Common myeloid progenitor, CD34-positive (primary cell): ENCODE results near the gene SLC4A4.

Experiments used
- CTCF ChIA-PET: fragments of 350-600 bp; sonication (Branson Sonifier 250); formaldehyde crosslinking; loops from one replicate; lab custom pipeline; 2021; ENCODE audit warnings: antibody characterized with exemption; lab: Charles Lee
- POLR2A ChIA-PET: fragments of 350-600 bp; sonication (Branson Sonifier 250); formaldehyde crosslinking; loops from one replicate; lab custom pipeline; 2021; ENCODE audit warnings: antibody characterized with exemption; lab: Charles Lee
- DNase-seq, 3 donors: peaks; one replicate each; pipeline versions ENCODE4 v3.0.0 to v3.0.0-alpha.2; 2013
- H3K27ac ChIP-seq, 2 experiments: 1 replicate in 1 of 2; 2 replicates in 1 of 2; pipeline ENCODE4 v1.7.0; 2013; ENCODE audit warnings: inconsistent platforms in 2 of 2, low read length in 2 of 2, mild to moderate bottlenecking in 2 of 2, low read depth in 1 of 2, moderate library complexity in 1 of 2; ENCODE audit not compliant: severe bottlenecking in 2 of 2, insufficient read depth in 1 of 2, poor library complexity in 1 of 2
- H3K27me3 ChIP-seq, 5 experiments: replicated peaks in 2 of 5; 1 replicate in 3 of 5; 2 replicates in 2 of 5; pipeline versions ENCODE4 v1.6.1 to v1.7.0; 2013; ENCODE audit warnings: low read length in 4 of 5, mild to moderate bottlenecking in 2 of 5, moderate library complexity in 2 of 5, inconsistent platforms in 1 of 5; ENCODE audit not compliant: insufficient read depth in 5 of 5, control insufficient read depth in 4 of 5
- H3K36me3 ChIP-seq, 4 experiments: 1 replicate in 2 of 4; 2 replicates in 2 of 4; pipeline versions ENCODE4 v1.6.1 to v1.7.0; 2013; ENCODE audit warnings: low read length in 3 of 4, control low read depth in 1 of 4, mild to moderate bottlenecking in 1 of 4; ENCODE audit not compliant: control insufficient read depth in 4 of 4, insufficient read depth in 4 of 4
- H3K4me1 ChIP-seq, 4 experiments: 1 replicate in 3 of 4; 2 replicates in 1 of 4; pipeline versions ENCODE4 v1.6.1 to v1.7.1; 2013; ENCODE audit warnings: low read length in 3 of 4, mild to moderate bottlenecking in 3 of 4, control low read depth in 1 of 4, inconsistent platforms in 1 of 4, moderate library complexity in 1 of 4; ENCODE audit not compliant: control insufficient read depth in 4 of 4, insufficient read depth in 4 of 4; ENCODE audit errors: control extremely low read depth in 1 of 4
- H3K4me3 ChIP-seq, 7 experiments: 1 replicate in 4 of 7; 2 replicates in 3 of 7; pipeline versions ENCODE4 v1.5.1 to v1.7.0; 2013; ENCODE audit warnings: mild to moderate bottlenecking in 7 of 7, low read length in 6 of 7, moderate library complexity in 6 of 7, inconsistent platforms in 2 of 7, low read depth in 2 of 7, control low read depth in 1 of 7; ENCODE audit not compliant: insufficient read depth in 4 of 7, control insufficient read depth in 1 of 7; ENCODE audit errors: extremely low read depth in 1 of 7
- H3K9me3 ChIP-seq, 5 experiments: 1 replicate in 4 of 5; 2 replicates in 1 of 5; pipeline versions ENCODE4 v1.6.1 to v1.7.1; 2013; ENCODE audit warnings: low read length in 4 of 5, mild to moderate bottlenecking in 2 of 5, inconsistent platforms in 1 of 5, low read depth in 1 of 5, moderate library complexity in 1 of 5; ENCODE audit not compliant: control insufficient read depth in 4 of 5, insufficient read depth in 2 of 5; ENCODE audit errors: control extremely low read depth in 1 of 5
- WGBS: methylation state at CpG from one replicate; pipeline ENCODE4 v1.1.5; 2013; ENCODE audit not compliant: insufficient coverage; 5-methylcytosine and 5-hydroxymethylcytosine counted together

Gene SLC4A4

GRCh38 chr4:71474731-71475130 lies 135.9 kb downstream of the SLC4A4 start:
- WGBS = no CpG with 5 or more reads among the region's 2 CpGs
- no peaks in the 10 kb centered on the region for H3K36me3 ChIP-seq
- H3K9me3 ChIP-seq = no peaks in the 10 kb centered on the region
- ChIA-PET POLR2A (no interaction called here), CTCF (interaction anchor here (1.1 kb wide), 1 partner anchor 104 kb away, joined by 3 read pairs; no protein-coding TSS in a partner anchor)
- DNase-seq = no peak
- no peak overlapping the region for H3K4me3 ChIP-seq
- H3K4me1 ChIP-seq = no peaks in the 10 kb centered on the region
- no peak overlapping the region for H3K27ac ChIP-seq
- H3K27me3 ChIP-seq = no peaks in the 10 kb centered on the region

GRCh38 chr4:71476240-71476639 lies 137.4 kb downstream of the SLC4A4 start:
- WGBS = no CpG with 5 or more reads among the region's 3 CpGs
- Histone ChIP-seq H3K9me3 (no peaks in the 10 kb centered on the region), H3K27me3 (no peaks in the 10 kb centered on the region), H3K27ac (no peak overlapping the region), H3K4me1 (no peaks in the 10 kb centered on the region), H3K36me3 (no peaks in the 10 kb centered on the region), H3K4me3 (no peak overlapping the region)
- ChIA-PET CTCF (no interaction called here), POLR2A (no interaction called here)
- no peak for DNase-seq

GRCh38 chr4:71486550-71487343 lies 147.9 kb downstream of the SLC4A4 start:
- no peak for DNase-seq
- H3K9me3 ChIP-seq = peaks cover 0 to 1% (median 0%) of the 10 kb centered on the region in 5 experiments
- H3K27ac ChIP-seq = no peak overlapping the region
- 84% methylated on average over 3 of the region's 4 CpGs for WGBS
- POLR2A ChIA-PET = no interaction called here
- H3K27me3 ChIP-seq = no peaks in the 10 kb centered on the region
- no peaks in the 10 kb centered on the region for H3K36me3 ChIP-seq
- no peak overlapping the region for H3K4me3 ChIP-seq
- no peaks in the 10 kb centered on the region for H3K4me1 ChIP-seq
- CTCF ChIA-PET = no interaction called here

GRCh38 chr4:71487344-71487920 lies 148.6 kb downstream of the SLC4A4 start:
- DNase-seq = no peak
- ChIA-PET CTCF (no interaction called here), POLR2A (no interaction called here)
- Histone ChIP-seq H3K36me3 (no peaks in the 10 kb centered on the region), H3K27me3 (no peaks in the 10 kb centered on the region), H3K4me1 (no peaks in the 10 kb centered on the region), H3K4me3 (no peak overlapping the region), H3K9me3 (peaks cover 0 to 1% (median 0%) of the 10 kb centered on the region in 5 experiments), H3K27ac (no peak overlapping the region)
- 100% methylated on average over 3 of the region's 4 CpGs for WGBS

- 100% methylated on average over 1 of the region's 1 CpG for WGBS
- H3K4me3 ChIP-seq = no peak overlapping the region
- DNase-seq = no peak
- H3K36me3 ChIP-seq = no peaks in the 10 kb centered on the region
- no peak overlapping the region for H3K27ac ChIP-seq
- H3K9me3 ChIP-seq = no peaks in the 10 kb centered on the region
- POLR2A ChIA-PET = no interaction called here
- no peaks in the 10 kb centered on the region for H3K27me3 ChIP-seq
- CTCF ChIA-PET = no interaction called here
- H3K4me1 ChIP-seq = no peaks in the 10 kb centered on the region
Observed at GRCh38 chr4:71494539-71494938, 155.7 kb downstream of the SLC4A4 start.

GRCh38 chr4:71495454-71495853 lies 156.6 kb downstream of the SLC4A4 start:
- Histone ChIP-seq H3K27me3 (no peaks in the 10 kb centered on the region), H3K4me1 (no peaks in the 10 kb centered on the region), H3K4me3 (no peak overlapping the region), H3K27ac (no peak overlapping the region), H3K9me3 (no peaks in the 10 kb centered on the region), H3K36me3 (no peaks in the 10 kb centered on the region)
- CTCF ChIA-PET = no interaction called here
- DNase-seq = no peak
- POLR2A ChIA-PET = no interaction called here

- Histone ChIP-seq H3K27ac (no peak overlapping the region), H3K9me3 (no peaks in the 10 kb centered on the region), H3K27me3 (no peaks in the 10 kb centered on the region), H3K36me3 (no peaks in the 10 kb centered on the region), H3K4me3 (no peak overlapping the region), H3K4me1 (no peaks in the 10 kb centered on the region)
- no peak for DNase-seq
- ChIA-PET CTCF (no interaction called here), POLR2A (no interaction called here)
- 78% methylated on average over 2 of the region's 3 CpGs for WGBS
Observed at GRCh38 chr4:71497078-71497477, 158.3 kb downstream of the SLC4A4 start.
